Neural progenitor cell (in vitro differentiated cells): ENCODE results near the gene SLC5A12. TPM values are rescaled to one million over a fixed set of nuclear protein-coding genes. Genes with fewer than 3 reads are reported as not detected.

Experiments used
- DNase-seq: peaks from one replicate; pipeline ENCODE4 v3.0.0-alpha.2; 2016; ENCODE audit warnings: low spot score
- H2AFZ ChIP-seq: fragments of 200-600 bp; sonication (generic); replicated peaks from 2 replicates; pipeline ENCODE4 v1.6.1; 2016; ENCODE audit warnings: antibody characterized with exemption
- H3F3A ChIP-seq: fragments of 200-600 bp; sonication (generic); 2 replicates; pipeline ENCODE4 v1.6.1; 2016; ENCODE audit warnings: antibody characterized with exemption, low read depth
- H3K27ac ChIP-seq: fragments of 200-600 bp; sonication (generic); 2 replicates; pipeline ENCODE4 v1.5.1; 2016; ENCODE audit warnings: mild to moderate bottlenecking
- H3K27me3 ChIP-seq: fragments of 200-600 bp; sonication (generic); 2 replicates; pipeline ENCODE4 v1.6.1; 2016; ENCODE audit warnings: mild to moderate bottlenecking, moderate library complexity
- H3K36me3 ChIP-seq: fragments of 200-600 bp; sonication (generic); 2 replicates; pipeline ENCODE4 v1.5.1; 2016
- H3K4me1 ChIP-seq: fragments of 200-600 bp; sonication (generic); 2 replicates; pipeline ENCODE4 v1.6.1; 2016; ENCODE audit warnings: mixed run types
- H3K4me2 ChIP-seq: fragments of 200-600 bp; sonication (generic); 2 replicates; pipeline ENCODE4 v1.6.1; 2016
- H3K4me3 ChIP-seq: fragments of 200-600 bp; sonication (generic); 2 replicates; pipeline ENCODE4 v1.5.1; 2016
- H3K79me2 ChIP-seq: fragments of 200-600 bp; sonication (generic); 2 replicates; pipeline ENCODE4 v1.6.1; 2016; ENCODE audit warnings: low read depth
- H3K9ac ChIP-seq: fragments of 200-600 bp; sonication (generic); 2 replicates; pipeline ENCODE4 v1.6.1; 2016
- H3K9me3 ChIP-seq: fragments of 200-600 bp; sonication (generic); 2 replicates; pipeline ENCODE4 v1.5.1; 2016; ENCODE audit warnings: low read depth
- H4K20me1 ChIP-seq: fragments of 200-600 bp; sonication (generic); 2 replicates; pipeline ENCODE4 v1.6.1; 2016; ENCODE audit warnings: low read depth
- H3K27ac Mint-ChIP-seq: 3 replicates; pipeline ENCODE4 v1.8.0; 2021; ENCODE audit warnings: mixed read lengths
- H3K27me3 Mint-ChIP-seq: 2 replicates; pipeline ENCODE4 v1.8.0; 2022; ENCODE audit warnings: low read depth, mild to moderate bottlenecking, inconsistent platforms, moderate library complexity, mixed read lengths; ENCODE audit not compliant: insufficient read depth
- H3K36me3 Mint-ChIP-seq: 3 replicates; pipeline ENCODE4 v1.8.0; 2021; ENCODE audit warnings: mixed read lengths
- H3K4me1 Mint-ChIP-seq: 3 replicates; pipeline ENCODE4 v1.8.0; 2021; ENCODE audit warnings: mixed read lengths
- H3K4me3 Mint-ChIP-seq: 3 replicates; pipeline ENCODE4 v1.8.0; 2021; ENCODE audit warnings: mild to moderate bottlenecking, moderate library complexity, mixed read lengths
- H3K9me3 Mint-ChIP-seq: 3 replicates; pipeline ENCODE4 v1.8.0; 2020; ENCODE audit warnings: mixed read lengths
- EZH2 ChIP-seq: fragments of 200-600 bp; sonication (generic); IDR thresholded peaks from 2 replicates; pipeline ENCODE4 v1.6.1; 2017; ENCODE audit warnings: antibody characterized with exemption, mild to moderate bottlenecking, moderate library complexity
- EZH2phosphoT487 ChIP-seq: fragments of 200-600 bp; sonication (generic); IDR thresholded peaks from 2 replicates; pipeline ENCODE4 v1.6.1; 2017; ENCODE audit warnings: antibody characterized with exemption
- total RNA-seq: library from RNA; depleted of rRNA; stranded (reverse); fragments of >200 nt; gene quantifications from 2 replicates; pipeline ENCODE4 v1.2.3, GENCODE V29; 2015; ENCODE audit warnings: low replicate concordance
- TF ChIP-seq, protein P1 (sequence below): fragments of 200-600 bp; sonication (generic); IDR thresholded peaks from 2 replicates; pipeline ENCODE4 v1.5.1; 2017; ENCODE audit warnings: antibody characterized with exemption, mild to moderate bottlenecking

SLC5A12 gene
- total RNA-seq, 1 donor from 2014 or later = 4.9 TPM

DNA sequence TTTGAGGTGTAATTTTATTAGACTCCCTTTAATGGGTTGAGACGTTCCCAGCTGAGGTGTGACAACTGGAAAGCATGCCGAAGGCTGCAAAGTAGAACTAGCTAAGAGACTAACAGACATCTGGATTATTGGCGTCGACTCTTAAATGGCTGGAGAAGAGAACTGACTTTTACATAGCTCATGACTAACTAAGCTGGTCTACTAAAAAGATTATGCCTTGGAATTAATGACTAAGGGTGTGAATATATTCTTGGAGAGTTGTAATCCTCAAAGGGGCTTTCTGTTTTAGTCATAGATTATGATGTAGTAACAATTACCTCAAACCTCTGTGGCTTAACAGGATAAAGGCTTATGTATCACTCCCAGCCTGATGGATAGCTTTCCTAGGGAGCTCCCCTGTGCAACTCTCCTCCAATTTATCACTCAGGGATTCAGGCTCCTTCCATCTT is 39.5 kb upstream of the SLC5A12 start:
- Histone ChIP-seq H3F3A (no peaks in the 10 kb centered on the region), H3K27ac (no peak overlapping the region), H3K4me3 (no peak overlapping the region), H3K9ac (no peak overlapping the region), H3K36me3 (no peaks in the 10 kb centered on the region), H3K27me3 (no peaks in the 10 kb centered on the region), H3K4me1 (no peaks in the 10 kb centered on the region), H3K4me2 (no peak overlapping the region), H2AFZ (no peak overlapping the region), H3K79me2 (no peaks in the 10 kb centered on the region), H4K20me1 (no peaks in the 10 kb centered on the region), H3K9me3 (no peaks in the 10 kb centered on the region)
- no peak for DNase-seq
- Mint-ChIP-seq H3K27me3 (peaks cover 2% of the 10 kb centered on the region), H3K36me3 (no peaks in the 10 kb centered on the region), H3K4me1 (peaks cover 3% of the 10 kb centered on the region), H3K27ac (no peak overlapping the region), H3K9me3 (no peaks in the 10 kb centered on the region), H3K4me3 (no peak overlapping the region)
- TF ChIP-seq, protein P1, sequence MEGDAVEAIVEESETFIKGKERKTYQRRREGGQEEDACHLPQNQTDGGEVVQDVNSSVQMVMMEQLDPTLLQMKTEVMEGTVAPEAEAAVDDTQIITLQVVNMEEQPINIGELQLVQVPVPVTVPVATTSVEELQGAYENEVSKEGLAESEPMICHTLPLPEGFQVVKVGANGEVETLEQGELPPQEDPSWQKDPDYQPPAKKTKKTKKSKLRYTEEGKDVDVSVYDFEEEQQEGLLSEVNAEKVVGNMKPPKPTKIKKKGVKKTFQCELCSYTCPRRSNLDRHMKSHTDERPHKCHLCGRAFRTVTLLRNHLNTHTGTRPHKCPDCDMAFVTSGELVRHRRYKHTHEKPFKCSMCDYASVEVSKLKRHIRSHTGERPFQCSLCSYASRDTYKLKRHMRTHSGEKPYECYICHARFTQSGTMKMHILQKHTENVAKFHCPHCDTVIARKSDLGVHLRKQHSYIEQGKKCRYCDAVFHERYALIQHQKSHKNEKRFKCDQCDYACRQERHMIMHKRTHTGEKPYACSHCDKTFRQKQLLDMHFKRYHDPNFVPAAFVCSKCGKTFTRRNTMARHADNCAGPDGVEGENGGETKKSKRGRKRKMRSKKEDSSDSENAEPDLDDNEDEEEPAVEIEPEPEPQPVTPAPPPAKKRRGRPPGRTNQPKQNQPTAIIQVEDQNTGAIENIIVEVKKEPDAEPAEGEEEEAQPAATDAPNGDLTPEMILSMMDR = no peak
- TF ChIP-seq EZH2 (no peak), EZH2phosphoT487 (no peak)

- no peaks in the 10 kb centered on the region for H4K20me1 ChIP-seq
- H3K79me2 ChIP-seq = no peaks in the 10 kb centered on the region
- Mint-ChIP-seq H3K36me3 (no peaks in the 10 kb centered on the region), H3K9me3 (no peaks in the 10 kb centered on the region), H3K27me3 (no peaks in the 10 kb centered on the region), H3K4me3 (no peak overlapping the region), H3K4me1 (peaks cover 6% of the 10 kb centered on the region), H3K27ac (no peak overlapping the region)
- H3K27me3 ChIP-seq = no peaks in the 10 kb centered on the region
- H3K36me3 ChIP-seq = no peaks in the 10 kb centered on the region
- no peak overlapping the region for H3K9ac ChIP-seq
- H3K27ac ChIP-seq = no peak overlapping the region
- H3F3A ChIP-seq = no peaks in the 10 kb centered on the region
- no peak for DNase-seq
- no peaks in the 10 kb centered on the region for H3K9me3 ChIP-seq
- no peak overlapping the region for H3K4me3 ChIP-seq
- H3K4me1 ChIP-seq = no peaks in the 10 kb centered on the region
- no peak overlapping the region for H3K4me2 ChIP-seq
- no peak overlapping the region for H2AFZ ChIP-seq
- TF ChIP-seq, protein P1 = no peak
- no peak for TF ChIP-seq EZH2phosphoT487
- no peak for TF ChIP-seq EZH2
Observed at GRCh38 chr11:26757995-26758394, 36.1 kb upstream of the SLC5A12 start.

DNA sequence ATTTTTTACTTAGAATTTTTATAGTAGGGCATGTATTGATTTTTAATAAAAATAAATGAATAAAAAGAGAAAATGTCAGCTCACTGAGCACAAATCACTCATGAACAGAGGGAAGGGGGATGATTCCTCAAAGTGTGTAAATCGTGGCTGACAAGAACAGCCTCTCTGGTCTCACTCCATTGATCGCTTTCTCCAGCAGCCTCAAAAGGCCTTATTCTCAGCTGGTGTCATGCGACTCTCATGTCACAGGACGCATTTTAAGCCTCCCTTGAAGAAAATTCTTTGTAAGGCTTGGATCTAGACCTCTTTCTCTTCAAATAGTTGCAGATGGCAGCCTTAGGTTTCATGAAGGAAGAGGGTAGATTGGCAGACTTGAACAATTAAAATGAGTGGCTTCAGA is 33.9 kb upstream of the SLC5A12 start:
- H3K27ac ChIP-seq = peak overlapping the region; percentile 48
- no peak overlapping the region for H3K4me3 ChIP-seq
- H3K9me3 ChIP-seq = no peaks in the 10 kb centered on the region
- Mint-ChIP-seq H3K27ac (no peak overlapping the region), H3K4me1 (peaks cover 6% of the 10 kb centered on the region), H3K27me3 (peaks cover 3% of the 10 kb centered on the region), H3K9me3 (no peaks in the 10 kb centered on the region), H3K36me3 (no peaks in the 10 kb centered on the region), H3K4me3 (no peak overlapping the region)
- DNase-seq = peak; percentile 28
- no peaks in the 10 kb centered on the region for H3K79me2 ChIP-seq
- H3K27me3 ChIP-seq = no peaks in the 10 kb centered on the region
- no peaks in the 10 kb centered on the region for H3K36me3 ChIP-seq
- H4K20me1 ChIP-seq = no peaks in the 10 kb centered on the region
- no peak overlapping the region for H3K9ac ChIP-seq
- no peaks in the 10 kb centered on the region for H3K4me1 ChIP-seq
- peak overlapping the region; percentile 23 for H2AFZ ChIP-seq
- no peaks in the 10 kb centered on the region for H3F3A ChIP-seq
- no peak overlapping the region for H3K4me2 ChIP-seq
- TF ChIP-seq EZH2phosphoT487 = no peak
- TF ChIP-seq, protein P1 = no peak
- no peak for TF ChIP-seq EZH2
